MM.1S (cell line): ENCODE data around the gene FARP2.

Experiments used
- DNase-seq: peaks from one replicate; pipeline ENCODE4 v3.0.0-alpha.2; 2015
- H2AFZ ChIP-seq: fragments of 300-600 bp; sonication (generic); 2 replicates; pipeline ENCODE4 v1.6.0; 2016; ENCODE audit warnings: antibody characterized with exemption, low read length
- H3F3A ChIP-seq: fragments of 300-600 bp; sonication (generic); 2 replicates; pipeline ENCODE4 v1.6.1; 2016; ENCODE audit warnings: mild to moderate bottlenecking, antibody characterized with exemption, low read length, moderate library complexity, mixed read lengths; ENCODE audit not compliant: insufficient read depth
- H3K27ac ChIP-seq: fragments of 300-600 bp; sonication (generic); 2 replicates; pipeline ENCODE4 v1.5.1; 2016; ENCODE audit warnings: mild to moderate bottlenecking, low read length
- H3K27me3 ChIP-seq: fragments of 300-600 bp; sonication (generic); replicated peaks from 2 replicates; pipeline ENCODE4 v1.6.0; 2016; ENCODE audit warnings: low read length; ENCODE audit not compliant: insufficient read depth
- H3K36me3 ChIP-seq: fragments of 300-600 bp; sonication (generic); replicated peaks from 2 replicates; pipeline ENCODE4 v1.6.1; 2016; ENCODE audit warnings: mild to moderate bottlenecking, low read length, mixed read lengths; ENCODE audit not compliant: insufficient read depth
- H3K4me1 ChIP-seq: fragments of 300-600 bp; sonication (generic); 2 replicates; pipeline ENCODE4 v1.6.1; 2016; ENCODE audit warnings: low read length, mixed read lengths
- H3K4me2 ChIP-seq: fragments of 300-600 bp; sonication (generic); 2 replicates; pipeline ENCODE4 v1.6.0; 2016; ENCODE audit warnings: low read depth, low read length
- H3K4me3 ChIP-seq: fragments of 300-600 bp; sonication (generic); 2 replicates; pipeline ENCODE4 v1.5.1; 2016; ENCODE audit warnings: low read length, mixed read lengths
- H3K79me2 ChIP-seq: fragments of 300-600 bp; sonication (generic); 2 replicates; pipeline ENCODE4 v1.6.1; 2016; ENCODE audit warnings: mixed run types, low read length, mixed read lengths
- H3K9ac ChIP-seq: fragments of 300-600 bp; sonication (generic); 2 replicates; pipeline ENCODE4 v1.6.1; 2016; ENCODE audit warnings: low read length, mixed read lengths
- H3K9me2 ChIP-seq: fragments of 300-600 bp; sonication (generic); replicated peaks from 2 replicates; pipeline ENCODE4 v1.6.1; 2016; ENCODE audit warnings: mild to moderate bottlenecking, low read length, mixed read lengths; ENCODE audit not compliant: insufficient read depth
- H3K9me3 ChIP-seq: fragments of 300-600 bp; sonication (generic); replicated peaks from 2 replicates; pipeline ENCODE4 v1.6.1; 2016; ENCODE audit warnings: mild to moderate bottlenecking, low read length, mixed read lengths; ENCODE audit not compliant: insufficient read depth
- H4K20me1 ChIP-seq: fragments of 300-600 bp; sonication (generic); 2 replicates; pipeline ENCODE4 v1.6.1; 2016; ENCODE audit warnings: mild to moderate bottlenecking, low read length, moderate library complexity, mixed read lengths; ENCODE audit not compliant: insufficient read depth
- CTCF ChIP-seq: fragments of 300-600 bp; sonication (generic); IDR thresholded peaks from 2 replicates; pipeline ENCODE4 v1.5.1; 2016; ENCODE audit warnings: antibody characterized with exemption, low read length, mixed read lengths
- EZH2 ChIP-seq: fragments of 300-600 bp; sonication (generic); optimal IDR thresholded peaks from 2 replicates; pipeline ENCODE3; 2017; ENCODE audit warnings: low read depth, mild to moderate bottlenecking, antibody characterized with exemption, low read length, mixed read lengths
- EZH2phosphoT487 ChIP-seq: fragments of 300-600 bp; sonication (generic); IDR thresholded peaks from 2 replicates; pipeline ENCODE4 v1.6.1; 2018; ENCODE audit warnings: antibody characterized with exemption, low read length

The FARP2 gene

GRCh38 chr2:241514986-241515737, 159.1 kb downstream of the FARP2 start:
- peak overlapping the region; percentile 23; the same call in 1 of the 2 replicates for H3K4me2 ChIP-seq
- no peaks in the 10 kb centered on the region for H3K9me3 ChIP-seq
- no peaks in the 10 kb centered on the region for H3K36me3 ChIP-seq
- TF ChIP-seq CTCF (no peak), EZH2phosphoT487 (no peak), EZH2 (no peak)
- H3F3A ChIP-seq, result peaks cover 19% of the 10 kb centered on the region
- peaks cover 24% of the 10 kb centered on the region for H3K4me1 ChIP-seq
- peak; percentile 71 for DNase-seq
- H4K20me1 ChIP-seq, result no peaks in the 10 kb centered on the region
- peaks cover 43% of the 10 kb centered on the region for H3K27me3 ChIP-seq
- H2AFZ ChIP-seq, result no peak overlapping the region
- H3K79me2 ChIP-seq, result no peaks in the 10 kb centered on the region
- H3K9me2 ChIP-seq, result no peaks in the 10 kb centered on the region
- H3K27ac ChIP-seq, result peak overlapping the region; percentile 26; the same call in 1 of the 2 replicates
- H3K9ac ChIP-seq, result no peak overlapping the region
- no peak overlapping the region; the same call in 1 of the 2 replicates for H3K4me3 ChIP-seq

GRCh38 chr2:241516520-241516965, 160.5 kb downstream of the FARP2 start:
- no peak overlapping the region for H3K9ac ChIP-seq
- peak overlapping the region; percentile 17; the same call in 1 of the 2 replicates for H3K4me3 ChIP-seq
- TF ChIP-seq CTCF (no peak), EZH2 (no peak), EZH2phosphoT487 (no peak)
- H3K4me2 ChIP-seq, result peak overlapping the region; percentile 23
- peaks cover 19% of the 10 kb centered on the region for H3F3A ChIP-seq
- no peaks in the 10 kb centered on the region for H3K36me3 ChIP-seq
- H3K4me1 ChIP-seq, result peaks cover 24% of the 10 kb centered on the region
- H3K79me2 ChIP-seq, result no peaks in the 10 kb centered on the region
- no peaks in the 10 kb centered on the region for H4K20me1 ChIP-seq
- DNase-seq, result no peak
- H2AFZ ChIP-seq, result no peak overlapping the region
- no peaks in the 10 kb centered on the region for H3K9me3 ChIP-seq
- H3K9me2 ChIP-seq, result no peaks in the 10 kb centered on the region
- peaks cover 47% of the 10 kb centered on the region for H3K27me3 ChIP-seq
- no peak overlapping the region for H3K27ac ChIP-seq

GRCh38 chr2:241517297-241517696, 161.2 kb downstream of the FARP2 start:
- H3K4me3 ChIP-seq, result no peak overlapping the region
- DNase-seq, result no peak
- H2AFZ ChIP-seq, result no peak overlapping the region
- no peaks in the 10 kb centered on the region for H3K9me2 ChIP-seq
- H3K79me2 ChIP-seq, result no peaks in the 10 kb centered on the region
- no peak overlapping the region for H3K4me2 ChIP-seq
- peaks cover 19% of the 10 kb centered on the region for H3F3A ChIP-seq
- no peak overlapping the region for H3K27ac ChIP-seq
- no peaks in the 10 kb centered on the region for H3K9me3 ChIP-seq
- H3K9ac ChIP-seq, result no peak overlapping the region
- H3K36me3 ChIP-seq, result no peaks in the 10 kb centered on the region
- H3K4me1 ChIP-seq, result peaks cover 24% of the 10 kb centered on the region
- H4K20me1 ChIP-seq, result no peaks in the 10 kb centered on the region
- H3K27me3 ChIP-seq, result peaks cover 43% of the 10 kb centered on the region
- TF ChIP-seq CTCF, result no peak
- no peak for TF ChIP-seq EZH2phosphoT487
- no peak for TF ChIP-seq EZH2
